GM18870 (cell line): ENCODE data around the gene NSG1.

Source experiments
- ATAC-seq: cut with Tn5 transposase; IDR thresholded peaks from one replicate; pipeline ENCODE4 v1.9.1; 2021; ENCODE audit warnings: moderate library complexity; ENCODE audit not compliant: unreplicated experiment

The NSG1 gene

DNA sequence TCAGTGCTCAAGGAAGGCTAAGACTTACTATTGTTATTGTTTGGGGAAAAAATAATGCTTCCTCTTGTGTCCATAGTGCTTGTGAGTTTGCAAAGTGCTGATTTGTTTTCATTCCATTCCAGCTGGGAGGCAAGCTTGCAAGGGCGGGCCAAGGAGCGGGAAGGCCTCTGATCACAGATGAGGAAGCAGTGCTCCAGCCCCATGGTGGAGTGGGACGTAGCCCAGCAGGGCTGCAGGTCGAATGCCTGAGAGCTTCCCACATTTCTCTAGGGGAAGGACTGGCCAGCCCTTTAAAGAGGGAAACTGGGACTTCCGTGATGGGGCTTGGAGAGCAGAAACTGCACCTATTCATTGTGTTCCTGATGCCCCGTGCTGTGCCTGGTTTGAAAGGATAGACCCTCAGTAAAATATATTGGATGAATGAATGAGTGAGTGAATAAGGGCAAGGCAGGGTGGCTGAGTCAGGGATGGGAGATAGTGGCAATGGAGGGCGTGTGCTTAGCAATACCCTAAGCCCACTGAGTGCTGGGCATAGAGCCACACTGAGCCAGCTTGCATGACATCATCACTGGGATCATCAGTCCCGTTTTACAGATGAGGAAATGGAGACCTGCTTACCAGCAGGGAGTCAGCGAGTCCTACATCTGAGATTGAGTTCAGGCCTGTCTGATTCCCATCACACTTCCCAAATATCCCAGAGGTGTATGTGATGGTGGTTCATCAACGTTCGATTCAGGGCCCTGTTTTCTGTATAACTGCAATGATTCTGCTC, 17.9 kb upstream of the NSG1 start:
- ATAC-seq = no peak

DNA sequence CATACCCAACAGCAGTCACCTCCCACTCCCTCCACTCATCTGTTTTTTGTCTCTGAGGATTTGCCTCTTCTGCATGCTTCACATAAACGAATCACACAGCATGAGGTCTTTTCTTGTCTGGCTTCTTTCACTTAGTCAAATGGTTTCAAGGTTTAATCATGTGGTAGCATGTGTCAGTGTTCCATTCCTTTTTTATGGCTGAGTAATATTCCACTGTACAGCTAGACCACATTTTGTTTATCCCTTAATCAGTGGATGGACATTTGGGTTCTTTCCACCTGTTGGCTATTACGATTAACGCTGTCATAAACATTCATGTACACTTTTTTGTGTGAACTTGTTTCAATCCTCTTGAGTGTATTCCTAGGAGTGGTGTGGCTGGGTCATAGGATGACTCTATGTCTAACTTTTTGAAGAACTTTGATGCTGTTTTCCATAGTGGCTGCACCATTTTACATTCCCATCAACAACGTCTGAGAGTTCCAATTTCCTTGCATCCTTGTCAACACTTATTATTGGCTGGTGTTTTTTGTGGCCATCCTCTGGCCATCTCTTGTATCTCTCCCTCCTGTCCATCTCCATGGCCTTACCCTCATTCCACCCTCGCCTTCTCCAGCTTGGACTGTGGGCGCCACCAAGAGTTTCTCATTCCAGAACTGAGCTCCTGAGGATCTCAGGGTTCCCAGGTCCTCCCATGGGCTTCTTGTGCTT, 12.4 kb upstream of the NSG1 start:
- ATAC-seq = no peak

DNA sequence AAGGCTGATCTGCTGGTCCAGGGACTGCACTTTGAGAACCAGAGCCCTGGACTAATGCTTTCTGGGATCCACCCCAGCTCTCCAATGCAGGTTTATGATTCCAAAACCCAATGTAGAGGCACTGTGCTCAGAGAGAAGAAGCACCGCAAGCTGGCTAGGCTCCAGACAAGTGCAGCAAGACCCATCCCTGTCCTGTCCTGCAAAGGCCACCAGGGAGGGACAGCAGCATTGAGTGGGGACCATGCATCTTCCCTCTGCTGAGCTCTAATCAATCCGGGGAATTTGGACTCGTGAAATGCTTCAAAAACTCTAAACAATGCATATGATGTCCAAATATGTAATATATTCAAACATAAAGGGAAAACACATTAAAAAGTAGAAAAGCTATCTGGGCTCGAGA, 10.8 kb upstream of the NSG1 start:
- ATAC-seq = no peak

DNA sequence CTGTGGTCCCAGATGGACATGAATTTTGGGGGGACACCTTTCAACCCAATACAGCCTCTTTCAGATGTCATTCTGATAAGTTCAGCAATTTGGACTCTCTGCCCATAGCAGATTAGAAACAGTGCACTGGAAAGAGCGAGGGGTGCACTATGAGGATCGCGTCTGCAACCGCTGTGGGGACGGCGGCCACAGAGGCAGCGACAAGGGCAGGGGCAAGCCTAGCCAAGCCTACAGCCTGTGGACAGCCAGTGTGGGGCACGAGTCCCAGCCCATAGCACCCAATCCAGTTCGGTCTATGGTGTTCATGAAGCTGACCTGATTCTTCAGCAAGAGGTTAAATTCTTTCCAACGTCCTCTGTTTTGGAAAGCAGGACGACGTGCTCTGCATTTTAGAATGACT, 9.7 kb upstream of the NSG1 start:
- no peak for ATAC-seq

- no peak for ATAC-seq
Measured at GRCh38 chr4:4377732-4378460, 9.0 kb upstream of the NSG1 start.

DNA sequence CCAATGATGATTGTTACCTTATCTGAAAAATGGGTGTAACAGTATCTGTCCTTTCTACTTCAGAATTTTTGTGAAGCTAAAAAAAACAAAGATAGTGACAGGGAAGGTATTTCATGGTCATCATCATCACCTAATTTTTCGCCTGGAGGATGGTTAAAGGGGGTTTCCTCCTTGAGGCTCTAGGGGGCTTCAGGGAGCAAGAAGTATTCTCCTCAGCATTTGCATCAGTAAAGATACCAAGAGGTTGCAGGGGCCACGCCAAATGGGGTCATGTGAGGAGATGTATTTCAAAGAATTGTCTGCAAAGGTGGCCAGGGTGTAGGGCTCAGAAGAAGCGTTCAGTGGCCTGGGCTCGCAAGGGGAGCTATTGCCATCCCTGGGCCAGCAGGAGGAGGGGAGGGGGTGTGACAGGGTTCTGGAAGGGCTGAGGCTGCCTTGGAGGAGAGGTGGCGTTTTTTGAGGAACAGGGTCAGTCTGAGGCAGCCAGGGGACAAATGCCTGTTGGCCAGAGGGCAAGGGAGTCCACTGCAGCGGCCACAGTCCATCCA, 7.3 kb upstream of the NSG1 start:
- ATAC-seq = no peak

- ATAC-seq = no peak
Measured at GRCh38 chr4:4383085-4383484, 3.8 kb upstream of the NSG1 start.

GRCh38 chr4:4384837-4385236, 2.1 kb upstream of the NSG1 start:
- ATAC-seq = no peak

- ATAC-seq = no peak
Measured at GRCh38 chr4:4385729-4386295, 1.1 kb upstream of the NSG1 start.

DNA sequence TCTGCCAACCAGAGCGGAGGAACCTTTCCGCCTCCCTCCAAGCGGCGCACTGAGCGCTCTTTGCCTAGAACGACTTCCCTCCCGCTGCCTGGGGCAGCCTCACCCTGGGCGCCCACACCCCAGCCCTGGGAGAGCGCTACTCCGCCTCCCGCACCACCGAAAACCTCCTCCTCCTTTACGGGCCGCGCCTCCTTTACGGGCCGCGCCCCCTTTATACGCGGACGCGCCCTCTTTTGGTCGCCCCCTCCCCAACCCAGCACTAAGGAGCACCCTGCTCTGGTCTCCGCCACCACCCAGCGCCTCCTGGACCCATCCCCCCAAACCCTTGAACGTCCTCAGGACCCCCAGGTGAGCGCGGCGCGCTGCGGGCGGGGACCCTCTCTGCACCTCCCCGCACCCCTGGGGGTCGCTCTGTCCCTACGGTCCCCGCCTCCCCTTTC, 586 bp upstream of the NSG1 start:
- no peak for ATAC-seq

GRCh38 chr4:4387531-4388310, 819 bp downstream of the NSG1 start:
- no peak for ATAC-seq

DNA sequence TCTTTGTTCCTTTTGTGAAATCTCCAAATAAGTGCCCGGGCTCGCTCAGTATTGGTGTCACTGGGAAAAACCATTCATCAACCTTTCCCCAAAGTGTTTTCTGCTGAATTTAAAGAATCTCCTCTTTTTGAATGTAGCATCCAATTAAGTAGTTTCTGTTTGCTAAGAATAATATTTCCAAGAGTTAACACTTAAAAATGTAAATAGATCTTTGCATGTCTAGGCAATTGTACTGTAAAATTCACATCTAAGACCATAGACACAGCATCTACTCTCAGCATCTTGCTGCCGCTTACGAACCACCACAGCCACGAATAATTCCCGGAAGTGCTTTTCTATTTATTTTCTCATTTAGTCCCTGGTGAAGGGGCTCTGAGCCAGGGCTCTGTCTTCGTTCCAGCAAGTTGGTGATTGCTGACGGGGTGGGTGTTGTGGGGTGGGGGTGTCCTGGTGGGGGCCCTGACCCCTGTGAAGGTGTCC, 1.4 kb downstream of the NSG1 start:
- no peak for ATAC-seq

GRCh38 chr4:4388836-4389575, 2.1 kb downstream of the NSG1 start:
- no peak for ATAC-seq

DNA sequence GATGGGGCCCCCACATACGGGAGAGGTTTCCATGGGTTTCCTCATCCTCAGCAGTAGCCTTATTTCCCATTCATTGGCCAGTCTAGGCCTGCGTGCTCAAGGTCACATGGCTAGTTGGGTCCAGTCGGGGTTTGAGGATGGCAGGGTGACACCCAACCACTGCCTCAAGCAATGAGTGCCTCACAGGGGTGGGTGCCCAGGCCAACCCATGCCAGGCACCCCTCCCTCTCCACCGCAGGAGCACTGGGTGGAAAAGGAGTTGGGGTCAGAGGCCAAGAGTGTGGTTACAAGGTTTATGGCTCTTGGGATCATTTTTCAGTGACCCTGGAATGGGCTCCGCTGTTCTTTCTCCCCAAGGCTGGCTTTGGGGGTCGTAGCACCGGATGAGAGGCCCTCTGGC, 3.1 kb downstream of the NSG1 start:
- ATAC-seq = no peak

DNA sequence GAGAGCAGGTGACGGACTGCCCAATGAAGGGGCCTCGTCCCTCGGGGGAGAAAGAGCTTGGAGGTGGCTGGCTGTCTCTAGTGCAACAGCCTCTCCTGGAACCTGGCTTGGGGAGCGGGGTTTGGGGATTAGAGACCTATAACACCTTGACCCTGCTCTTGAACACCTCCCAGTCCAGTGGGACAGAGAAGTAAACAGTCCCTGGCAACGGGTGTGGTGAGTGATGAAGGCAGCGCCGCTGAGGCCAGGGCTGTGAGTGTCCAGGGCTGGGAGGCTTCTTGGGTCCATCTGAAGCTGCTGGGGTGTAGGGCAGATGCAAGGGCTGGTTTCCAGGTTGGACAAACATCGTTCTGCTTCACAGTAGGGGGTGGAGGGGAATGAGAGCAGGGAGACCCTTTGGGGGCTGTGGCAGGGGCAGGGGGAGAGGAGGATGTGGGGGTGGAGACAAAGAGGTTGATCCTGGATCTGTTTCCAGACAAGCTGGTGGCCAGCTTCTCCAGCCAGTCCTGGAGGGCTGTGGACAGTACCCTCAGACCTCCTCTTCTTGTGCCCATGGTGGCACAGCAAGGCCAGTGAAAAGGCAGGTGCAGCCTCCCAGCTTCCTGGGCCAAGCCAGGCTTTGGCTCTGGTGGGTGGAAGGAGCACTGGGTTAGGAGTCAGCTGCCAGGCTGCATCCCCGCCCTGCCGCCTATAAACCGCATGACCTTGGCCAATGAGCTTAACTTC, 3.8 kb downstream of the NSG1 start:
- no peak for ATAC-seq

- no peak for ATAC-seq
Measured at GRCh38 chr4:4391866-4392265, 5.0 kb downstream of the NSG1 start.

DNA sequence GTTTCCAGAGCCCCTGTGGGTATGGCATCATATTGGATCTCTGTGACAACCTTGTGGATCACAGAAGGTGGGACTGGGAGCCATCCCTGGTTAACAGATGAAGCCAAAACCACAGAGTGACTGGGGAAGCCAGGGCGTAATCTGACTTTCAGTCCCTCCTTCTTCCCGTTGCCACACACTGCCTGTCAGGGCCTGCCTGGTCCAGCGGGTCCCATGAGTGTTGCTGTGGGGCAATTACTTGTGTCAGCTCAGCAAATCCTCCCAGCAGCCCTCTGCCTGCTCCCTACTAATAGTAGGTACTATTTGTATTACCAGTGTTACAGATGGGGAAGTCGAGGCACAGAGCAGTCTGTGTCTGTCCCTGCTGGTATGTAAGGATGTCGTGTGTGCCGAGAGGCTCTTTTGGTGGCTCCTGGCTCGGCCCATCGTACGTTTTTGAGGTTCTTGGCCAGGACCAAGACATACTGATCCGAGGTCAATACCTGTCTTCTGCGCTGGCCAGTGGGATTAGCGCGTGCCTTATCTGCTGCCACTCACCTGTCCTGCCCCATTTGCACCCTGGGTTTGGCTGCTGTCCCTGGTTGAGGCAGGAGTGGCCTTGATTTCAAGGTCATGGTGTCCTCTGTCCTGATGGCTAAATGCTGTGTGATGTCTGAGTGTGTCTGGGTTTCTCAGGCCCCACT, 5.7 kb downstream of the NSG1 start:
- no peak for ATAC-seq

GRCh38 chr4:4394644-4395043, 7.7 kb downstream of the NSG1 start:
- no peak for ATAC-seq
